Ramos (cell line): ENCODE data around the gene CDC42BPA.
"Not testable (repeated sequence)": the region's sequence is repeated elsewhere in the genome, so short reads cannot be mapped to it uniquely, and the experiment has no call there.

ENCODE experiments used
- in situ Hi-C: fragments of 300-500 bp; cut with MboI; formaldehyde crosslinking; loops from one replicate; pipeline ENCODE4 v1.14.3; 2022; ENCODE audit warnings: low sequenced_read_pairs; ENCODE audit not compliant: unreplicated experiment

The CDC42BPA gene

GRCh38 chr1:227342075-227342829 is 24.0 kb upstream of the CDC42BPA start:
- in situ Hi-C loops = no loop called here

- in situ Hi-C loops = not testable (repeated sequence)
Measured at GRCh38 chr1:227336136-227336535, 17.8 kb upstream of the CDC42BPA start.

GRCh38 chr1:227335242-227336020 is 17.1 kb upstream of the CDC42BPA start:
- in situ Hi-C loops = no loop called here

- in situ Hi-C loops = no loop called here
Measured at GRCh38 chr1:227333423-227333822, 15.1 kb upstream of the CDC42BPA start.

GRCh38 chr1:227330279-227331076 is 12.2 kb upstream of the CDC42BPA start:
- in situ Hi-C loops = no loop called here

GRCh38 chr1:227328405-227329019 is 10.2 kb upstream of the CDC42BPA start:
- in situ Hi-C loops = no loop called here

GRCh38 chr1:227325156-227325555 is 6.9 kb upstream of the CDC42BPA start:
- in situ Hi-C loops = no loop called here

- in situ Hi-C loops = no loop called here
Measured at GRCh38 chr1:227323967-227324268, 5.6 kb upstream of the CDC42BPA start.

GRCh38 chr1:227323171-227323966 is 5.1 kb upstream of the CDC42BPA start:
- in situ Hi-C loops = no loop called here

- in situ Hi-C loops = no loop called here
Measured at GRCh38 chr1:227322376-227322775, 4.1 kb upstream of the CDC42BPA start.

GRCh38 chr1:227321035-227321434 is 2.7 kb upstream of the CDC42BPA start:
- in situ Hi-C loops = no loop called here

- in situ Hi-C loops = no loop called here
Measured at GRCh38 chr1:227320476-227320875, 2.2 kb upstream of the CDC42BPA start.

GRCh38 chr1:227318853-227319607 is 738 bp upstream of the CDC42BPA start:
- in situ Hi-C loops = no loop called here

GRCh38 chr1:227317523-227318015 is 723 bp downstream of the CDC42BPA start:
- in situ Hi-C loops = no loop called here

GRCh38 chr1:227317011-227317451 is 1.3 kb downstream of the CDC42BPA start:
- in situ Hi-C loops = no loop called here

GRCh38 chr1:227316456-227316855 is 1.8 kb downstream of the CDC42BPA start:
- in situ Hi-C loops = no loop called here

- in situ Hi-C loops = no loop called here
Measured at GRCh38 chr1:227315629-227316346, 2.5 kb downstream of the CDC42BPA start.
